CD4-positive, alpha-beta T cell (primary cell): ENCODE data around the gene MTNR1A. TPM values are rescaled to one million over a fixed set of nuclear protein-coding genes. Genes with fewer than 3 reads are reported as not detected.

ENCODE experiments used
- ATAC-seq: fragments of 200-7000 bp; cut with Tn5 transposase; one replicate; pipeline ENCODE4 v1.10.0; 2022; ENCODE audit warnings: mild to moderate bottlenecking; ENCODE audit not compliant: poor library complexity
- CTCF ChIA-PET: fragments of 350-600 bp; sonication (Branson Sonifier 250); formaldehyde crosslinking; loops from one replicate; lab custom pipeline; 2021; ENCODE audit warnings: antibody characterized with exemption, inconsistent platforms; lab: Charles Lee
- POLR2A ChIA-PET: fragments of 350-600 bp; sonication (Branson Sonifier 250); formaldehyde crosslinking; loops from one replicate; lab custom pipeline; 2021; ENCODE audit warnings: antibody characterized with exemption, inconsistent platforms; lab: Charles Lee
- DNase-seq, 14 experiments: peaks; one replicate each; pipeline ENCODE4 v3.0.0-alpha.2; 2013 to 2020; ENCODE audit warnings: mixed read lengths in 2 of 14
- H3K27ac ChIP-seq, 2 donors: one replicate each; pipeline versions ENCODE4 v1.5.1 to v1.7.0; 2013; ENCODE audit warnings: low read length in 2 of 2, low read depth in 1 of 2, mild to moderate bottlenecking in 1 of 2
- H3K27me3 ChIP-seq, 2 experiments: 1 replicate in 1 of 2; 2 replicates in 1 of 2; pipeline versions ENCODE4 v1.6.1 to v1.7.0; 2013; ENCODE audit warnings: low read length in 2 of 2, control low read depth in 1 of 2, mild to moderate bottlenecking in 1 of 2, moderate library complexity in 1 of 2; ENCODE audit not compliant: insufficient read depth in 2 of 2, control insufficient read depth in 1 of 2
- H3K36me3 ChIP-seq: one replicate; pipeline ENCODE4 v1.6.1; 2013; ENCODE audit warnings: low read length, control low read depth; ENCODE audit not compliant: insufficient read depth
- H3K4me1 ChIP-seq: one replicate; pipeline ENCODE4 v1.6.1; 2013; ENCODE audit warnings: low read length, control low read depth; ENCODE audit not compliant: insufficient read depth
- H3K4me3 ChIP-seq: one replicate; pipeline ENCODE4 v1.5.1; 2013; ENCODE audit warnings: mild to moderate bottlenecking, low read length, moderate library complexity
- H3K9me3 ChIP-seq, 2 experiments: 1 replicate in 1 of 2; 2 replicates in 1 of 2; pipeline versions ENCODE4 v1.6.1 to v1.7.0; 2013; ENCODE audit warnings: low read length in 2 of 2, mild to moderate bottlenecking in 2 of 2, control low read depth in 1 of 2, moderate library complexity in 1 of 2; ENCODE audit not compliant: control insufficient read depth in 1 of 2, insufficient read depth in 1 of 2
- H3K27ac Mint-ChIP-seq: one replicate; pipeline ENCODE4 v1.8.0; 2020; ENCODE audit warnings: mixed read lengths
- H3K27me3 Mint-ChIP-seq: one replicate; pipeline ENCODE4 v1.8.0; 2021; ENCODE audit warnings: mixed read lengths
- H3K36me3 Mint-ChIP-seq: one replicate; pipeline ENCODE4 v1.8.0; 2021; ENCODE audit warnings: low read depth, mixed read lengths
- H3K4me1 Mint-ChIP-seq: one replicate; pipeline ENCODE4 v1.8.0; 2021; ENCODE audit warnings: low read depth, mixed read lengths
- H3K4me3 Mint-ChIP-seq: one replicate; pipeline ENCODE4 v1.8.0; 2020; ENCODE audit warnings: mild to moderate bottlenecking, mixed read lengths
- H3K9me3 Mint-ChIP-seq: one replicate; pipeline ENCODE4 v1.8.0; 2020; ENCODE audit warnings: mixed read lengths
- CTCF ChIP-seq: fragments of 200-600 bp; IDR thresholded peaks from one replicate; pipeline ENCODE4 v1.8.0; 2022; ENCODE audit warnings: antibody characterized with exemption, mild to moderate bottlenecking
- intact Hi-C, 2 experiments: fragments of 100-400 bp; cut with DNase I in 1 of 2; cut with micrococcal nuclease in 1 of 2; formaldehyde crosslinking; loops; one replicate each; pipeline versions ENCODE4 v1.15.1 to v1.9.0; 2023 to 2025; cut with DNase I, micrococcal nuclease
- total RNA-seq, 174 experiments: library from RNA in 2 of 174; stranded (reverse) in 2 of 174; gene quantifications; one replicate each; pipeline ENCODE4 v1.2.3 and lab custom pipeline; 2021 to 2026

The MTNR1A gene
- total RNA-seq, 2 experiments from 2014 or later: not detected

DNA sequence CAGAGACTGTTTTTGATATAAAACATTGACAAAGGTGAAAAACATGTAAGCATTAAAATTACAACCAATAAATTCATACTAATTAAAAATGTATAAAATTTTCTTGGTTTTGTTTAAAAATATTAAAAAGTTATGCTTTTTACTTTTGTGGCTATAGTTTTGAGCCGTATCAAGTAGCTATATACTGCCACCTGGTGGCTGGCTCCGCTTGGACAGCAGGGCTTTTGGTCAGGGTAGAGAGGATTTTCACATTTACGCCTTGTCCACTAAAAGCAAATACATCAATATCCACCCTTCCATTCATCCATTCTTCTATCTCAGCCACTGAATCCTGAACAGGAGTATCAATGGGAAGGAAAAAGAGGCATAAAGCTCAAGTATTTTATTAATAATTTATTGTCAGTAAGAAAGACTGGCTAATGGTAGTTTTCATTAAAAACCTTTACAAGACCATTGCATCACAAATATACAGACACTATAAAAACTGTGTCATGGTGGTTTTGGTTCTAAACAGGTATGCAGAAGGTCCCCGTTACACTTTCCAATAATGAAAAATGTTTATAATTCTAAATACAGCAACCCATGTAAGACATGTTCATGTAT, 32.1 kb upstream of the MTNR1A start:
- Mint-ChIP-seq H3K27me3 (peaks cover 4% of the 10 kb centered on the region), H3K27ac (no peak overlapping the region), H3K9me3 (no peaks in the 10 kb centered on the region), H3K36me3 (no peaks in the 10 kb centered on the region), H3K4me3 (no peak overlapping the region), H3K4me1 (no peaks in the 10 kb centered on the region)
- H3K36me3 ChIP-seq: no peaks in the 10 kb centered on the region
- H3K9me3 ChIP-seq: no peaks in the 10 kb centered on the region
- DNase-seq (peak; percentile 15 to 65 (median 46)), ATAC-seq (no peak)
- intact Hi-C loops: loop anchor here (2.0 to 10.0 kb wide), 4 partner anchors 285 to 943 kb away; partner anchors contain the start of gene TLR3 (in 2 of the 2)
- POLR2A ChIA-PET: no interaction called here
- no peak overlapping the region for H3K27ac ChIP-seq
- CTCF ChIA-PET: interaction anchor here (0.6 to 1.9 kb wide), 2 partner anchors 25 to 519 kb away, joined by 3 to 10 read pairs; partner anchors contain the start of gene TLR3
- no peak overlapping the region for H3K4me3 ChIP-seq
- no peaks in the 10 kb centered on the region for H3K27me3 ChIP-seq
- no peaks in the 10 kb centered on the region for H3K4me1 ChIP-seq
- TF ChIP-seq CTCF: peak; percentile 89

DNA sequence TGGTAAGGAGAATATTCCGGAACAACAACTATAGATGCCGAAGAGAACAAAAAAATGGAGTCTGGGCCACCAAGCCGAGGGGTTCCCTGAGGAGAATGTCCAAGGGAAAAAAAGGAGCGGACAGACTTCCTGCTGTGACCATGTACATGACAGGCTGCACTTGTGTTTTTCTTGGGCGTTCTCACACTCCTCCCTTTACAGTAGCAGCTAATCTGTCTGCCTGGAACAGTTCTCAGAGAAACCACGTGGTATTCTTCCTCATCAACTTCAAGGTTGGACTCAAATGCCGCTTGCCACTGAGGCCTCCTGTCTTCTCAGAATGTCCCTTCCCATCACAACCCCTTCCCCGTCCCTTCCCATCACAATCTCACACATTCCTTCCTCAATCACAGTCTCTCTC, 30.8 kb upstream of the MTNR1A start:
- H3K9me3 Mint-ChIP-seq: no peaks in the 10 kb centered on the region
- no peak overlapping the region for H3K4me3 Mint-ChIP-seq
- no peaks in the 10 kb centered on the region for H3K36me3 ChIP-seq
- H3K36me3 Mint-ChIP-seq: no peaks in the 10 kb centered on the region
- no peak overlapping the region for H3K4me3 ChIP-seq
- H3K27ac ChIP-seq: no peak overlapping the region
- H3K27me3 Mint-ChIP-seq: peaks cover 4% of the 10 kb centered on the region
- ChIA-PET CTCF (no interaction called here), POLR2A (no interaction called here)
- DNase-seq (no peak), ATAC-seq (no peak)
- H3K4me1 Mint-ChIP-seq: no peaks in the 10 kb centered on the region
- no peaks in the 10 kb centered on the region for H3K27me3 ChIP-seq
- TF ChIP-seq CTCF: no peak
- intact Hi-C loops: loop anchor here (2.0 to 10.0 kb wide), 4 partner anchors 284 to 941 kb away; partner anchors contain the start of gene TLR3 (in 2 of the 2)
- H3K4me1 ChIP-seq: no peaks in the 10 kb centered on the region
- no peak overlapping the region for H3K27ac Mint-ChIP-seq
- peaks cover 0 to 3% of the 10 kb centered on the region in 2 experiments for H3K9me3 ChIP-seq

DNA sequence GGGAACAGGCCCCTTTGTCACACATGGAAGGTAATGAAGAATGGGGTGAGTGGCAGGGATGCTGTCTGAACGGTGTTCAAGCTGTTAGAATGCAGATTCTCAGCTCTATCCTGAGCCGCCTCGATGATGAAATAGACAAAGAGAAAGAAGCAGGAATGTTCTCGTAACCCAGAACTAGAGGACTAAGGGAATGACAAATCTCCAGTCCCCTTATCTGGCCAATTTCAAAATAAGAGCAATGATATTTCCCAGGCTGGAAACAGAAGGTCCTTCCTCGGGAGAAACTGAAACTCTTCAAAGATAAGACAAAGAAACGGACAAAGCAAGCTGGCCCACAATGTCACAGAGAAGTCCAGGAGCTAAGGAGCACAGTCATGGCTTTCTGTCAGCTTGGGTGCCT, 29.5 kb upstream of the MTNR1A start:
- peaks cover 0 to 3% of the 10 kb centered on the region in 2 experiments for H3K9me3 ChIP-seq
- no peak overlapping the region for H3K4me3 ChIP-seq
- ChIA-PET CTCF (no interaction called here), POLR2A (no interaction called here)
- no peaks in the 10 kb centered on the region for H3K9me3 Mint-ChIP-seq
- H3K27me3 ChIP-seq: no peaks in the 10 kb centered on the region
- intact Hi-C loops: loop anchor here in 1 of 2 experiments (5.0 to 10.0 kb wide), 3 partner anchors 283 to 940 kb away; partner anchors contain the start of gene TLR3
- peaks cover 4% of the 10 kb centered on the region for H3K27me3 Mint-ChIP-seq
- no peak overlapping the region for H3K4me3 Mint-ChIP-seq
- DNase-seq (no peak), ATAC-seq (no peak)
- TF ChIP-seq CTCF: no peak
- no peak overlapping the region for H3K27ac ChIP-seq
- no peaks in the 10 kb centered on the region for H3K4me1 ChIP-seq
- H3K27ac Mint-ChIP-seq: no peak overlapping the region
- H3K4me1 Mint-ChIP-seq: no peaks in the 10 kb centered on the region
- no peaks in the 10 kb centered on the region for H3K36me3 ChIP-seq
- H3K36me3 Mint-ChIP-seq: no peaks in the 10 kb centered on the region
